Putamen (tissue), 1 donor: ENCODE data around the gene DLGAP4.

ENCODE experiments used
- DNase-seq: peaks from one replicate; pipeline ENCODE4 v3.0.0-alpha.2; 2016; ENCODE audit warnings: low spot score

The DLGAP4 gene

GRCh38 chr20:36331209-36331608, 25.1 kb downstream of the DLGAP4 start:
- DNase-seq, result no peak

- DNase-seq, result no peak
These were observed 27.7 kb downstream of the DLGAP4 start for GRCh38 chr20:36333841-36334240.

- no peak for DNase-seq
These were observed 28.4 kb downstream of the DLGAP4 start for GRCh38 chr20:36334281-36335205.

GRCh38 chr20:36335206-36335870, 29.2 kb downstream of the DLGAP4 start:
- DNase-seq, result no peak

GRCh38 chr20:36336204-36336603, 30.1 kb downstream of the DLGAP4 start:
- DNase-seq, result no peak

DNA sequence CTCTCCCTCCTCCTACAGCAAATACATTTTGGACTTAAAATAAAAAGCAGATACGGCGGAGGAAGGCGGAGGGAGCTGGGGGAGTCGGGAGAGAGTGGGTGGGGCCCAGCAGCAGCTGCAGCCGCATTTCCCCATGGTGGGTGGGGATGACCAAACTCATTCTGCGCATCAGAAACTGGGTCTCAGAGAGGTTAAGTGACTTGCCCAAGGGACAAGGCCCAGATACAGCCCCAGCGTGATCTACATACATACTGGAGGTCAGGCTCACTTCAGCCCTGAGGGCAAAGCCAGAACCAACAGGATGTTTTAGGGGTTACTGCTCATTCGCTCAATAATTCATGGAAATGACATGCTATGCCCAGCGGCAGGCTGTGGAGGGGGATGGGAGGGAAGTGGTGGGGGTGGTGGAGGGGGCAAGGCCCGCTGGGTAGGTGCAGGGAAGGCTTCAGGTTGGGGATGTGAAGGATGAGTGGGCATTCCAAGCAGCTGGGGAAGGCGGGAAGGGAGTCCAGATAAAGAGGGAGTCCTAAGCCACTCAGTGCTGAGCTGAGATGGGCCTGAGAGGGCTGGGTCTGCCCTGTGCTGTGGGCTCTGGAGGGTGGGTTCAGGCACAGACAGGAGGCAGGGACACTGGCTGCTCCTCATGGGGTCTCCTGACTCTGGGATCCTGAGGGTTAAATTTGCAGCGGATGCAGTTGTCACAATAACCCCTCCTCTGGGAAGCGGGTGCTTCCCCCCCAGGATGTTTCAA, 31.0 kb downstream of the DLGAP4 start:
- no peak for DNase-seq

GRCh38 chr20:36337886-36338285, 31.7 kb downstream of the DLGAP4 start:
- no peak for DNase-seq

- DNase-seq, result no peak
These were observed 33.8 kb downstream of the DLGAP4 start for GRCh38 chr20:36339646-36340592.

DNA sequence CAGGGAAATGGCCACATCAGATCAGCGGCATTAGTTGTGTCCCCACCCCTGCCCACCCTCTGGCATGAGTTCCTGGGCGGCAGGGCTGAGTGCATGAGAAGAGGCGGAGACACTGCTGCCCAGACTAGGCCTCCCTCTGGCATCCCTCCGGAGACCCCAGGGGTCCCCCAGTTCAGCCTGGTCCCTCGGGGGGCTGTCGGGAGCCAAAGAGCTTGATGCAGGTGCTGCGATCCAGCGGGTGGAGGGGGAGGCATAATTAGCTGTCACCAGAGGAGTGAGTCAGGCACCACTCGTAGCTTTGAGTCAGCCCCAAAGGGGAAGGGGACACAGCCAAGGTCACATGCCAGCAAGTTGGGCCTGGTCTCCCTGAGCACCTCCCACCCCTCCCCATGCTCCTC, 34.5 kb downstream of the DLGAP4 start:
- peak; percentile 23 for DNase-seq

DNA sequence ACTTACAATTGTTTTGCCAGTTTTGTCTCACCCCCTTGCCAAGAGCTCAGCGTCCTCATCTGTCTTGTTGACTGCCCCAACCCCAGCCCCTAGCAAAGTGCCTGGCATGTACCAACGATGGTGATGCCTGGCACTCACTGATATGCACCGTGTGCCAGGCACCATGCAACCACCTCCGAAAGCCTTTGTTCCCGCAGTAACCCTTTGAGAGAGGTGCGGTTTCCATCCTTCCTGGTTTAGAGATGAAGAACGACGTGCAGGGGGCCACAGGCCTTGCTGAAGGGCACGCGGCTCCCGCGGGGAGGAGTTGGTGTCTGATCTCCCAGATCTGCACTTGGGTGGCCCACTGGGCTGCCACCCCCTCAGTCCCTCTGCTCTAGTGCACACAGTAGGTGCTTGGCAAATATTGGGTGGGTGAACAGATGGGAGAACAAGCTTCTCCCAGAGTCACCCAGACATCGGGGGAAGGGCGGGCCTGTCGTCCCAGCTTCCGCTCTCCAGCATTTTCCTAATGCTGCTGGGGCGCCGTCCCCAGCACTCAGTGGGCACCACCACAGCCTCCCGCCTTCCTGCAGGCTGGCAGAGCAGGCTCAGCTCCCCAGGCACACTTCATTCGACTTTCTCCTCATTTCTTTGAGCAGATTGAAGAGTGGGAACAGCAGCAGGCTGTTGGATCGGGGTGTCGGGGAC, 35.3 kb downstream of the DLGAP4 start:
- no peak for DNase-seq

GRCh38 chr20:36342331-36343120, 36.4 kb downstream of the DLGAP4 start:
- DNase-seq, result no peak

DNA sequence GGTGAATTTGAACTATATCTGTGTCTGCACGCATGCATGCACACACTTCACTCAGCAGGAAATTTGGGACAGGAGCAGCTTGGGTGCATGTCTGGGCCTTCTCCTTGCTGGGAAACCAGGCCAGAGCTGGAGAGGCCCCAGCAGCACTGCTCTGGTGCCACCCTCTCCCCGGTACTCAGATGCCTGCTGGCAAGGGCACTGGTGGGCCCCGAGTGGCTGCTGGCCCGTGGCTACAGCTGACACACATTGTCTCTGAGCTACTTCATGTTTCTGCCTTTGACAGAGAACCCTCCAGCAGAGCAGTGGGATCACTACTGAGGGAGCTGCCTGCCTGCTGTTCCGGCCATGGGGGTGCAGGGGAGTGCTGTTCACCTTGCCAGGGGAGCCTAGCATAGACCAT, 37.5 kb downstream of the DLGAP4 start:
- DNase-seq, result no peak

DNA sequence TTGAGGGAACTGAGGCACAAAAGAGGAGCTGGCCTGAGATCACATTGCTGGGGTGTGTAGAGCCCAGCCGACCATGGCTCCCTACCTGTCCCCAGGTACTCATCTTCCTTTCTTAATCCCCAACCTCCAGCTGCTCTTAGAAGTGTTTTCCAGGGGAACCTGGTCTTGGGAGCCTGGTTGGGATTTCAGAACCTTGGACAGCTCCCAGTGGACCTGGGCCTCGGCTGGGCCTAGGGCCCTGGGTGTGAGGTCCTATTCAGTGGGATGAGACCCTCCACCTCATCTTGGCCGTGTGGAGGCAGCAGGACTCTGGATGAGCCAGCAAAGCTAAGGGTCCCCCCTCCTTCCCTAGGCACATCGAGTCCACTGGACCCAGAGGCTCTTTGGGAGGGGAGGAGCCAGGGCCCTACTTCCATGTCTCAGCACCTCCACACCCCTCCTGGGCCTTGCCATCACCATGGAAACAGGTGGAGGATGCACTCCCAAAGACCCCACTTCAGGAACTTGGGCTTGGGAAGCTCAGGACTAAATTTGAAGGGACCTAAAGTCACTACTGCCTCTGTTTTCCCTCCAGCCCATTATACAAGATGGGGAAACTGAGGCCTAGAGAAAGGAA, 38.5 kb downstream of the DLGAP4 start:
- no peak for DNase-seq

DNA sequence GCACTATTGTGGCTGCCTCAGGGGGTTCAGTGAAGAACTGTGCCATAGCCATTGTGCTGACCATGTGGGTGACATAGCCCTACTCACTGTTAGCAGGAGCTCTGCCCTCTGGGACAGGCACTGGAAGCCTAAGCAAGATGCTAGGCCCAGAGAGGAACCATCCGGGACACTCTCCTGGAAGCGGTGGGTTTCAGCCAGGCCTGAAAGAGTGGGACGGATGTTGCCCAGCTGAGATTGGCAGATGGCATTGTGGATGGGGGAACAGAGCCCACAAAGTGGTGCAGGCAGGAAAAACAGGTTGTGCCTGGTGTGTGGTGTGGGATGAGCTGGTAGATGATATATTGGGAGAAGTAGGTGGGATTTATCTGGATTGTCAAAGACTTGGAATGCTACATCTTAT, 40.1 kb downstream of the DLGAP4 start:
- no peak for DNase-seq

DNA sequence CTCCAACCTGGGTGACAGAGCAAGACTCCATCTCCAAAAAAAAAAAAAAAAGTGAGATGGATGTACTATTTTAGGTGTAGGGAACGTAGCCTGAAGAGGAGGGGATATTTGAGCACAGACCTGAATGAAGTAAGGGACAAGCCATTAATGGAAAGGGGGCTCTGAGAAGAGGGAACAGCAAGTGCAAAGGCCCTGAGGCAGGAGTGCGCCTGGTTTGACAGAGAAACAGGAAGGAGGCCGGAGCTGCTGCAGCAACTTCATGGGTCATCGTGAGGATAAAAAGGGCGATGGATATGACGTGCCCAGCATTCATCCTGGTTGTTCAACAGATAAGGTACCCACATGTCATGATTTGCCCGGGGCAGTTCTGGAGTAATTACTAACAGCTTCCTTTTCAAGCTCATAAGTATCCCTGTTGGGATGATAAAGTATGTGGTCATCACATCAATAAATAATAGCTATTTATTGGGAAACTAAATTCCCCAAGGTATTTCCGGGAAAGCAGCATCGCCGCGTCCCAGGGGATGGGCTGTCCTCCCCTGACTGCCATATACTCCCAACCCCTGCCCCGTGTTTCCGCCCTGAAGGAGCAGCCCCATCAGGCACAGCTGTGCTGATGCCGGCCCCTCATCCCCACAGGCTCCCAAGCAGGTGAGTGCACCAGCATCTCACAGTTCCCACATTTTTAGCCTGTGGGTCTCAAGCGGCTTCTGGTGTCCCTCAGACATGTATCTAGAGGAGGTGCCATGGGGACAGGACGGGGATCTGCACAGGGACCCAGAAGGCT, 43.4 kb downstream of the DLGAP4 start:
- no peak for DNase-seq

- no peak for DNase-seq
These were observed 44.3 kb downstream of the DLGAP4 start for GRCh38 chr20:36350439-36350838.

DNA sequence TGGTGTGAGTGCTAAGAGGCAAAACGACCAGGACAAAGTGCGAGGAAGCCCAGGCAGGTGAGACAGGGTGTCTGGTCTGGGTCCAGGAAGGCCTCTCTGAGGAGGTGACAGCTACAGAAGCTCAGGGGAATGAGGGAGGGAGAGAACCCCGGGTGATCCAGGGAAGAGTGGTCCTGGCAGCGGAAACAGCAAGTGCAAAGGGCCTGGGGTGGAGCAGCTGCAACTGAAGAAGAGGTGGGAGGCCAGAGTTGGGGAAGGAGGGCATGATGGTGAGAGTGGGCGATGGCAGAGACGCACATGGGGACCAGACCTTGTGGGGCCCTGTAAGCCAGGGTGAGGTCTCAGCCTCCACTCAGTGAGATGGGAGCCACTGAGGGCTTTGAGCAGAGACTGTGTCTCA, 45.8 kb downstream of the DLGAP4 start:
- DNase-seq, result no peak

DNA sequence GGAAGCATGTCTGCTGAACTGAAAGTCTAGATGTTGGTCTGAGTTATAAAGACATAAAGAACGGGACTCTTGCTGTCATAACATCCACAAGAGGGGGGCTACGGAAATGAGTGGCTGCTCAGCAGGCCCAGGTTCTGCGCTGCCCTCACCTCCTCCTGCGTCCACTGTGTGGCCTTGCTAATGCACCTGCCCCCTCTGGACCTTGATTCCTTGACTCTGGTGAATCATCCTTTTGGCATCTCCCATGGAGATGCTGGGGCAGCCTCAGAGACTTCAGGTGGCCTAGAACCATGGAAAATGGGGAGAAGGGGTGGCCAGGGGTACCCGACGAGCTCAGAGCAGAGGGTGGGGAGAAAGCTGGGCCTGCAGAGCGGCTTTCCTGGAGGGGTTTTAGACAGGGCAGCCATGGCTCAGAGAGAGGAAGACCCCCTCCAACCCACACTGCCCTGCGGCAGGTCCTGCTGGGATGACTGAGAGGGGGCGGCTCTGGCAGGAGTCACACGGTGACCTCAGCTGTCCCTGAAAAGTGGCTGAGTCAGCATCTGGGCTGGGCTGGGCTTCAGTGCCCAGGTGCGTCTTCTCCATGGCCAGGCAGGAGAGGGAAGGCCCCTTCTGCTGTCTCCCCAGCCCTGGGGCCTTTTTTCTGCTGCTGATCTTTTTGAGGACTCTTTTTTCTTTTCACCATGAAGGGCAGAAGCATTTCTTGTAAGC, 46.9 kb downstream of the DLGAP4 start:
- DNase-seq, result no peak
